ENCODE measurements around the gene JAKMIP1.

The JAKMIP1 gene

GRCh38 chr4:6069845-6070709 lies 130.3 kb downstream of the JAKMIP1 start:
- DNase-seq = no peak

GRCh38 chr4:6068986-6069385 lies 131.4 kb downstream of the JAKMIP1 start:
- no peak for DNase-seq

- DNase-seq = no peak
Measured at GRCh38 chr4:6065934-6066590, 134.3 kb downstream of the JAKMIP1 start.

GRCh38 chr4:6065166-6065565 lies 135.2 kb downstream of the JAKMIP1 start:
- DNase-seq = no peak

- no peak for DNase-seq
Measured at GRCh38 chr4:6064383-6064782, 136.0 kb downstream of the JAKMIP1 start.

- DNase-seq = no peak
Measured at GRCh38 chr4:6063684-6064083, 136.7 kb downstream of the JAKMIP1 start.

GRCh38 chr4:6062133-6062532 lies 138.2 kb downstream of the JAKMIP1 start:
- no peak for DNase-seq

- DNase-seq = no peak
Measured at GRCh38 chr4:6059375-6059805, 141.0 kb downstream of the JAKMIP1 start.

- DNase-seq = no peak
Measured at GRCh38 chr4:6058531-6059374, 141.6 kb downstream of the JAKMIP1 start.

GRCh38 chr4:6056976-6057766 lies 143.2 kb downstream of the JAKMIP1 start:
- peak in 2 of 51 donors; percentile 15 to 61 for DNase-seq

GRCh38 chr4:6055436-6055835 lies 144.9 kb downstream of the JAKMIP1 start:
- no peak for DNase-seq

- DNase-seq = no peak
Measured at GRCh38 chr4:6055030-6055429, 145.3 kb downstream of the JAKMIP1 start.

GRCh38 chr4:6054162-6054922 lies 146.0 kb downstream of the JAKMIP1 start:
- DNase-seq = no peak

GRCh38 chr4:6052679-6053078 lies 147.7 kb downstream of the JAKMIP1 start:
- no peak for DNase-seq

GRCh38 chr4:6050551-6050950 lies 149.8 kb downstream of the JAKMIP1 start:
- DNase-seq = peak in 4 of 51 donors; percentile 12 to 40 (median 20)

GRCh38 chr4:6049985-6050384 lies 150.4 kb downstream of the JAKMIP1 start:
- peak in 9 of 51 donors; percentile 23 to 60 (median 40) for DNase-seq

- DNase-seq = no peak
Measured at GRCh38 chr4:6049278-6049677, 151.1 kb downstream of the JAKMIP1 start.

- DNase-seq = no peak
Measured at GRCh38 chr4:6048537-6048936, 151.8 kb downstream of the JAKMIP1 start.

- DNase-seq = no peak
Measured at GRCh38 chr4:6047130-6047673, 153.1 kb downstream of the JAKMIP1 start.
